ENCODE data around the gene HBA2. TPM values are rescaled to one million over a fixed set of nuclear protein-coding genes. Genes with fewer than 3 reads are reported as not detected.

Gene HBA2
- total RNA-seq, 1 experiment from 2014 or later, result not detected

DNA sequence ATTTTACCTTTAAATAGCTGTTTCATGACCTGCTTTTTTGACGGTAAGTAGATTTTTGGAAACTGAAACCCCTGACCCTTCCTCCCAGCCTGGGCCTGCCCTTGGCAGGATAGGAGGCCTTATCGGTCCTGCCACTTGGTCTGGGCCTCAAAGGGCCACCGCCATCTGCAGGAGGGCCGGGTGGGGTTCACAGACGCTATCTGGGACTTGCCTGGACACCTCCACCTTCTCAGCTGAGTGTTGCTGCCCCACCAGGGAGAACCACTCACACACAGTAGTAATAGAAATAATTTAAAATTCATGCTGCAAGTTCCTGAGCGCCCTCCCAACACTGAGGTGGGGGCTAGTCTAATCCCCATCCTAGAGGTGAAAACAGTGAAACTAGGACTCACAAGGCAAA is 29.6 kb upstream of the HBA2 start:
- Histone ChIP-seq H3K79me2 (ENCODE audit: insufficient read depth, low read length) (no peaks in the 10 kb centered on the region), H3K9ac (ENCODE audit: extremely low read depth, insufficient read length, low read length) (no peak overlapping the region), H4K20me1 (ENCODE audit: control insufficient read depth, insufficient read depth, insufficient read length) (no peaks in the 10 kb centered on the region), H3K4ac (ENCODE audit: low read depth, low read length) (no peak overlapping the region), H3K4me2 (ENCODE audit: insufficient read depth, insufficient read length, low read length) (no peak overlapping the region), H2BK5ac (ENCODE audit: insufficient read length, low read length) (no peak overlapping the region), H4K5ac (ENCODE audit: insufficient read length, low read depth, low read length) (no peak overlapping the region), H4K91ac (ENCODE audit: insufficient read length, low read depth, low read length) (no peak overlapping the region), H3K23me2 (ENCODE audit: insufficient read length, low read depth, low read length, poor library complexity, severe bottlenecking) (no peaks in the 10 kb centered on the region), H2BK15ac (ENCODE audit: low read depth, low read length) (no peak overlapping the region), H3K79me1 (ENCODE audit: insufficient read depth, low read depth, low read length, poor library complexity, severe bottlenecking) (no peaks in the 10 kb centered on the region), H2AK5ac (ENCODE audit: insufficient read length, low read length) (no peak overlapping the region), H3K9me3 (ENCODE audit: control insufficient read depth, low read depth, low read length) (no peaks in the 10 kb centered on the region), H4K8ac (replicated peaks; ENCODE audit: insufficient read length, low read depth, low read length) (no peak overlapping the region), H2BK12ac (ENCODE audit: insufficient read length, low read depth, low read length) (no peak overlapping the region), H3K18ac (ENCODE audit: insufficient read length, low read depth, low read length) (no peak overlapping the region), H2AFZ (ENCODE audit: low read length) (no peak overlapping the region), H3K4me1 (ENCODE audit: insufficient read depth, low read length) (no peaks in the 10 kb centered on the region), H3T11ph (ENCODE audit: low read length) (no peak overlapping the region), H3K56ac (ENCODE audit: insufficient read length, low read depth, low read length) (no peak overlapping the region), H3K14ac (ENCODE audit: insufficient read depth, low read length) (no peak overlapping the region), H3K27me3 (ENCODE audit: insufficient read depth, low read length) (no peaks in the 10 kb centered on the region; the same call in 1 of the 2 replicates), H3K27ac (ENCODE audit: insufficient read length, low read depth, low read length) (no peak overlapping the region), H2BK20ac (ENCODE audit: low read depth, low read length, poor library complexity, severe bottlenecking) (no peak overlapping the region), H3K23ac (ENCODE audit: insufficient read length, low read depth, low read length) (no peak overlapping the region), H2BK120ac (ENCODE audit: low read depth, low read length, poor library complexity, severe bottlenecking) (no peak overlapping the region)
- Mint-ChIP-seq H3K27ac (no peak overlapping the region; a peak in 1 of 7 replicates), H3K4me3 (no peak overlapping the region), H3K27me3 (ENCODE audit: low read depth) (peaks cover 16% of the 10 kb centered on the region), H3K9me3 (no peaks in the 10 kb centered on the region), H3K4me1 (no peaks in the 10 kb centered on the region; a peak in 1 of 4 replicates), H3K36me3 (ENCODE audit: insufficient read depth in 1 of 3, low read depth in 3 of 3) (no peaks in the 10 kb centered on the region; a peak in 2 of 7 replicates)
- TF ChIP-seq, protein P1, sequence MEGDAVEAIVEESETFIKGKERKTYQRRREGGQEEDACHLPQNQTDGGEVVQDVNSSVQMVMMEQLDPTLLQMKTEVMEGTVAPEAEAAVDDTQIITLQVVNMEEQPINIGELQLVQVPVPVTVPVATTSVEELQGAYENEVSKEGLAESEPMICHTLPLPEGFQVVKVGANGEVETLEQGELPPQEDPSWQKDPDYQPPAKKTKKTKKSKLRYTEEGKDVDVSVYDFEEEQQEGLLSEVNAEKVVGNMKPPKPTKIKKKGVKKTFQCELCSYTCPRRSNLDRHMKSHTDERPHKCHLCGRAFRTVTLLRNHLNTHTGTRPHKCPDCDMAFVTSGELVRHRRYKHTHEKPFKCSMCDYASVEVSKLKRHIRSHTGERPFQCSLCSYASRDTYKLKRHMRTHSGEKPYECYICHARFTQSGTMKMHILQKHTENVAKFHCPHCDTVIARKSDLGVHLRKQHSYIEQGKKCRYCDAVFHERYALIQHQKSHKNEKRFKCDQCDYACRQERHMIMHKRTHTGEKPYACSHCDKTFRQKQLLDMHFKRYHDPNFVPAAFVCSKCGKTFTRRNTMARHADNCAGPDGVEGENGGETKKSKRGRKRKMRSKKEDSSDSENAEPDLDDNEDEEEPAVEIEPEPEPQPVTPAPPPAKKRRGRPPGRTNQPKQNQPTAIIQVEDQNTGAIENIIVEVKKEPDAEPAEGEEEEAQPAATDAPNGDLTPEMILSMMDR (conservative IDR thresholded peaks at IDR 0.05), result no peak
- WGBS (ENCODE audit: extremely low coverage, insufficient read length, low lambda C conversion rate), result no CpG with 5 or more reads among the region's 6 CpGs
- no peak for DNase-seq
